22Rv1 (cell line): ENCODE measurements around the gene CNGA3.
A peak's percentile ranks its signal among the peaks of the same experiment; 100 is the strongest.

Experiments
- H3K27ac ChIP-seq: fragments of 450-650 bp; 2 replicates; pipeline ENCODE4 v1.5.1; 2017
- CTCF ChIP-seq: fragments of 450-650 bp; IDR thresholded peaks from 2 replicates; pipeline ENCODE4 v1.5.1; 2017; ENCODE audit warnings: mild to moderate bottlenecking
- ZFX ChIP-seq: fragments of 450-650 bp; IDR thresholded peaks from 2 replicates; pipeline ENCODE4 v1.6.1; 2017; ENCODE audit warnings: antibody characterized with exemption, borderline replicate concordance

CNGA3 gene

GRCh38 chr2:98308068-98308467 lies 38.2 kb upstream of the CNGA3 start:
- no peak overlapping the region for H3K27ac ChIP-seq
- TF ChIP-seq CTCF, result no peak
- no peak for TF ChIP-seq ZFX

GRCh38 chr2:98308532-98308931 lies 37.7 kb upstream of the CNGA3 start:
- no peak for TF ChIP-seq ZFX
- TF ChIP-seq CTCF, result no peak
- no peak overlapping the region for H3K27ac ChIP-seq

- H3K27ac ChIP-seq, result no peak overlapping the region
- TF ChIP-seq CTCF, result no peak
- no peak for TF ChIP-seq ZFX
Measured at GRCh38 chr2:98309580-98309979, 36.7 kb upstream of the CNGA3 start.

GRCh38 chr2:98310010-98310409 lies 36.2 kb upstream of the CNGA3 start:
- no peak for TF ChIP-seq ZFX

GRCh38 chr2:98311090-98311489 lies 35.2 kb upstream of the CNGA3 start:
- no peak for TF ChIP-seq ZFX
- no peak for TF ChIP-seq CTCF
- no peak overlapping the region for H3K27ac ChIP-seq

More at GRCh38 chr2:98310010-98310409, 36.2 kb upstream of the CNGA3 start:
- no peak overlapping the region for H3K27ac ChIP-seq

- no peak overlapping the region for H3K27ac ChIP-seq
- TF ChIP-seq ZFX, result no peak
- peak; percentile 43 for TF ChIP-seq CTCF
Measured at GRCh38 chr2:98311771-98312545, 34.3 kb upstream of the CNGA3 start.

GRCh38 chr2:98313492-98314250 lies 32.6 kb upstream of the CNGA3 start:
- TF ChIP-seq CTCF (no peak), ZFX (no peak)
- H3K27ac ChIP-seq, result no peak overlapping the region
